CD4-positive, alpha-beta memory T cell (primary cell): ENCODE data around the gene PDE8A. TPM values are rescaled to one million over a fixed set of nuclear protein-coding genes. Genes with fewer than 3 reads are reported as not detected.
"Not testable (repeated sequence)": the region's sequence is repeated elsewhere in the genome, so short reads cannot be mapped to it uniquely, and the experiment has no call there.

Experiments used
- CTCF ChIA-PET: fragments of 350-600 bp; sonication (Branson Sonifier 250); formaldehyde crosslinking; loops from one replicate; lab custom pipeline; 2021; ENCODE audit warnings: inconsistent platforms; ENCODE audit not compliant: partially characterized antibody; lab: Charles Lee
- POLR2A ChIA-PET: fragments of 350-600 bp; sonication (Branson Sonifier 250); formaldehyde crosslinking; loops from one replicate; lab custom pipeline; 2021; ENCODE audit not compliant: partially characterized antibody; lab: Charles Lee
- DNase-seq, 5 donors: peaks; one replicate each; pipeline versions ENCODE4 v3.0.0 to v3.0.0-alpha.2; 2020 to 2022; ENCODE audit warnings: mixed read lengths in 1 of 5
- H3K27ac ChIP-seq: one replicate; pipeline ENCODE4 v1.7.0; 2013; ENCODE audit warnings: low read depth, low read length
- H3K27me3 ChIP-seq: 2 replicates; pipeline ENCODE4 v1.7.0; 2013; ENCODE audit warnings: mild to moderate bottlenecking, low read length, moderate library complexity; ENCODE audit not compliant: insufficient read depth
- H3K36me3 ChIP-seq: 2 replicates; pipeline ENCODE4 v1.7.0; 2013; ENCODE audit warnings: mild to moderate bottlenecking, low read length, moderate library complexity; ENCODE audit not compliant: insufficient read depth
- H3K4me1 ChIP-seq: 2 replicates; pipeline ENCODE4 v1.7.0; 2013; ENCODE audit warnings: mild to moderate bottlenecking, low read length, moderate library complexity; ENCODE audit not compliant: insufficient read depth
- H3K4me3 ChIP-seq, 2 donors: one replicate each; pipeline ENCODE4 v1.7.0; 2013; ENCODE audit warnings: low read length in 2 of 2, mild to moderate bottlenecking in 1 of 2
- H3K9me3 ChIP-seq, 2 donors: one replicate each; pipeline ENCODE4 v1.7.0; 2013; ENCODE audit warnings: low read length in 2 of 2, control low read depth in 1 of 2; ENCODE audit not compliant: control insufficient read depth in 1 of 2
- H3K27ac Mint-ChIP-seq, 7 donors: one replicate each; pipeline ENCODE4 v1.8.0; 2020 to 2021; ENCODE audit warnings: mixed read lengths in 7 of 7, mild to moderate bottlenecking in 6 of 7, inconsistent platforms in 3 of 7, moderate library complexity in 3 of 7
- H3K27me3 Mint-ChIP-seq, 2 donors: one replicate each; pipeline ENCODE4 v1.8.0; 2020 to 2021; ENCODE audit warnings: mixed read lengths in 2 of 2
- H3K36me3 Mint-ChIP-seq, 2 donors: one replicate each; pipeline ENCODE4 v1.8.0; 2020 to 2021; ENCODE audit warnings: mixed read lengths in 2 of 2, inconsistent platforms in 1 of 2, mild to moderate bottlenecking in 1 of 2
- H3K4me1 Mint-ChIP-seq, 4 donors: one replicate each; pipeline ENCODE4 v1.8.0; 2020 to 2021; ENCODE audit warnings: mixed read lengths in 4 of 4, mild to moderate bottlenecking in 1 of 4
- H3K4me3 Mint-ChIP-seq, 8 donors: one replicate each; pipeline ENCODE4 v1.8.0; 2020 to 2021; ENCODE audit warnings: mixed read lengths in 8 of 8, mild to moderate bottlenecking in 7 of 8, moderate library complexity in 6 of 8, inconsistent platforms in 3 of 8
- H3K9me3 Mint-ChIP-seq, 8 donors: one replicate each; pipeline ENCODE4 v1.8.0; 2020 to 2021; ENCODE audit warnings: mixed read lengths in 8 of 8, mild to moderate bottlenecking in 5 of 8, inconsistent platforms in 3 of 8, moderate library complexity in 1 of 8
- intact Hi-C: fragments of 100-400 bp; cut with micrococcal nuclease; formaldehyde crosslinking; loops from one replicate; pipeline ENCODE4 v1.15.1; 2023
- polyA plus RNA-seq, 2 donors: library from polyadenylated mRNA; unstranded; fragments of 300-500 nt; fragmentation: Illumina TruSeq; gene quantifications; one replicate each; pipeline ENCODE4 v1.2.3, GENCODE V29; 2021
- total RNA-seq, 2 experiments: library from RNA; stranded (reverse); gene quantifications; one replicate each; pipeline ENCODE4 v1.2.3, GENCODE V29; 2021

PDE8A gene
- total and polyA plus RNA-seq, 4 experiments from 2014 or later, result 1.9 to 41.3 (median 22.4) TPM

DNA sequence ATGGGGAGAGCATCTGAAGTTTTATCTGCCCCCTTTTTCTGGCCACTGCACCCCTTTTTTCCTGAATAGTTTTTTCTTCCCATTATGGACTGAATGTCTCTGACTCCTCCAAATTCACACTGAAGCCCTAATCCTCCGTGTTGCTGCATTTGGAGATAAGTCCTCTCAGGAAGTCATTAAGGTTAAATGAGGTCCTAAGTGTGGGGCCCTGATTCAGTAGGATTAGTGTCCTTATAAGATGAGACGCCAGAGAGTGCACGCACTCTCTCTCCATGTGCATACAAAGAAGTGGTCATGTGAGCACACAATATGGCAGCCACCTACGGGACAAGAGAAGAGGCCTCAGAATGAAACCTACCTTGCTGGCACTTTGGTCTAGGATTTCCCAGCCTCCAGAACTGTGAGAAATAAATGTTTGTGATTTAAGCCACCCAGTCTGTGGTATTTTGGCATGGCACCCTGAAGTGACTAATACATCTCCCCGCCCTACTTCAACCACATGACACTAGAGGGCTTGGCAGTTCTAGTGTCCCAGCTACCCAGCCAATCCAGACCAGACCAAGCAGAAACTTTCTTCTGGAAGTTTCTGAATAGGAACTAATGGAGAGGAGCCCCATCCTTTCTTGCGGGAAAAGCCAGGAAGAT is 191.3 kb downstream of the PDE8A start:
- Histone ChIP-seq H3K4me3 (no peak overlapping the region), H3K27ac (no peak overlapping the region), H3K9me3 (no peaks in the 10 kb centered on the region), H3K27me3 (no peaks in the 10 kb centered on the region), H3K4me1 (peaks cover 9% of the 10 kb centered on the region), H3K36me3 (no peaks in the 10 kb centered on the region)
- ChIA-PET CTCF (no interaction called here), POLR2A (no interaction called here)
- Mint-ChIP-seq H3K4me3 (no peak overlapping the region), H3K27ac (no peak overlapping the region), H3K27me3 (peaks cover 22 to 29% of the 10 kb centered on the region in 2 donors), H3K4me1 (peaks cover 2 to 11% (median 5%) of the 10 kb centered on the region in 4 donors), H3K36me3 (no peaks in the 10 kb centered on the region), H3K9me3 (peaks cover 0 to 25% (median 12%) of the 10 kb centered on the region in 8 donors)
- intact Hi-C loops, result no loop called here
- no peak for DNase-seq

DNA sequence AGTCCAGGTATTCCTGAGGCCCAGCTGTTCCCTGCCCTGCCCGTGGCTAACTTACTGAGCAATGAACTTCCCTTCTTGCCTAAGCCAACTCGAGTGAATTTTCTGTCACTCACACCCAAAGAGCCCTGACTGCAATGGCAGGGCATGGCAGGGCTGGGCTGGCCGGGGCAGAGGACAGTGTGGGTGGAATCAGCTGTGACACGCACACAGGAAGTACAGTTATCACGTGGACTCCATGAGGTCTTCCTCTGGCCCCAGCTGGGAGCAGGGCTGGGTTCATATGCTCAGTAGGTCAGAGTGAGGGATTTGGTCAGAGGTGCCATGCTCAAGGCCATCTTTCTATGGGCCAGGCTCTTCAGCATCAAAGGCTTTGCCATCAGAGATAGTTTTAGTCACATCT is 192.0 kb downstream of the PDE8A start:
- H3K4me3 ChIP-seq, POLR2A ChIA-PET, DNase-seq, H3K27me3 ChIP-seq, H3K27ac Mint-ChIP-seq, H3K4me3 Mint-ChIP-seq, H3K36me3 Mint-ChIP-seq, CTCF ChIA-PET, H3K4me1 ChIP-seq, H3K9me3 ChIP-seq, H3K27ac ChIP-seq, intact Hi-C loops, H3K36me3 ChIP-seq, H3K4me1 Mint-ChIP-seq: not testable (repeated sequence)
- Mint-ChIP-seq H3K27me3 (peaks cover 22 to 29% of the 10 kb centered on the region in 2 donors), H3K9me3 (peaks cover 0 to 25% (median 12%) of the 10 kb centered on the region in 8 donors)

DNA sequence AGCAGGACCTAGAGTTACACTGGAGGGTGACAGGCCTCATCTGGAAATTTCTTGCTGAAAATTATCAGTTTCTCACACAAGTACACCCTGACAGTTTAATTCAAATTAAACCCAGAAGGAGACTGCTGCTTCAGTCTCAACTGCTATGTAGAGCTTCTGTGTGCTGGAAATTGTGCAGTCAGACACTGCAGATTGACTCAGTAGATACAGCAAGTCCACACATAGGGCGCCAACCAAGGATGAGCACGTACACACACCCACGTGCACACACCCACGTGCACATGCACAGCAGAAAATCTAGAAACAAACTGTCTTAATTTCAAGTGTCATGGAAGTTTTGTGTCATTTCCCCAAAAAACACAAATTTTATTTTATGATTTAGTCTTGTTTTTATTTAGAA is 192.9 kb downstream of the PDE8A start:
- DNase-seq, result no peak
- Histone ChIP-seq H3K4me3 (no peak overlapping the region), H3K27ac (no peak overlapping the region), H3K27me3 (no peaks in the 10 kb centered on the region), H3K36me3 (no peaks in the 10 kb centered on the region), H3K4me1 (no peaks in the 10 kb centered on the region), H3K9me3 (no peaks in the 10 kb centered on the region)
- no peak overlapping the region for H3K4me3 Mint-ChIP-seq
- H3K4me1 Mint-ChIP-seq, result no peaks in the 10 kb centered on the region
- H3K27me3 Mint-ChIP-seq, result peaks cover 18 to 26% of the 10 kb centered on the region in 2 donors
- ChIA-PET CTCF (no interaction called here), POLR2A (no interaction called here)
- intact Hi-C loops, result no loop called here
- peaks cover 0 to 25% (median 12%) of the 10 kb centered on the region in 8 donors for H3K9me3 Mint-ChIP-seq
- H3K27ac Mint-ChIP-seq, result no peak overlapping the region
- no peaks in the 10 kb centered on the region for H3K36me3 Mint-ChIP-seq

DNA sequence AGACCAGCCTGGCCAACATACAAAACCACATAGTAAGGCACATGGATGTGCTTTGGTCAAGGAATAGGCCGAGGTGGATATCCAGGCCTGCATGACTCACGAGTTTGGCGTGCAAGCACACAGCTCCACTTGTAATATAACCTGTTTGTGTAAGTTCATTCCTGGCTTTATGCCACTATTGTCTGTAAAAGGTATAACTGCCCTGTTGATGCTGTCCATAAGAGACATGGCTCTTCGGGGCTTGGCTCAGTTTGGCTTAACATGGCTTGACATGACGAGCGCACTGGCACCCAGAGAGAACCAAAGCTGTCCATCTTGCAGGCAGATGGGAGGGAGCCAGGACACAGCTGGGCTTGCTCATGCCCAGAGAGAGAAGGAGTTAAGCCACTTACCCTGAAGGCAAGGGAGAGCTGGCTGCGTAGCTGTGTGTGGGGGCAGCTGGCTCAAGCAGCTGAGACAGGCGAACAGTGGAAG is 195.4 kb downstream of the PDE8A start:
- H3K36me3 ChIP-seq, H3K4me3 ChIP-seq, H3K27ac ChIP-seq, intact Hi-C loops, H3K4me1 Mint-ChIP-seq, CTCF ChIA-PET, DNase-seq, H3K9me3 ChIP-seq, H3K27me3 ChIP-seq, H3K4me3 Mint-ChIP-seq, H3K36me3 Mint-ChIP-seq, H3K27ac Mint-ChIP-seq, H3K4me1 ChIP-seq, POLR2A ChIA-PET: not testable (repeated sequence)
- Mint-ChIP-seq H3K27me3 (peaks cover 9 to 16% of the 10 kb centered on the region in 2 donors), H3K9me3 (peaks cover 0 to 11% (median 2%) of the 10 kb centered on the region in 8 donors)

DNA sequence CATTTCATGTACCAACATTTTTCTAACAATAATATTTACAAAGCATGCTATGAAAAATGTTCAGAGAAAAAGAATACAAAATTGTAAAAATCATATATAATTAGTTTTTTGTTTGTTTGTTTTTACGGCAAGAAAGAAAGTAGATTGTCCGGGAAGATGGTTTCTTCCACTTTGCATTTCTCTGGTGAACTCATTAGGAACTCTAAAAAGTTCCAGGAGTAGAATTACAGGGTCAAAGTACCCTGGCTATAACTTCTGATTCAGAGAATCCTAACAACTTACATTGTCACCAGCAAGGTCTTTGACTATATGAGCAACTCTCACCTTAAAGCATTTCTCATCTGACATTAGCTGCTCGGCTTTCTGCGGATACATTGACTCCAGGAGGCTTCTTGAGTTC is 196.7 kb downstream of the PDE8A start:
- DNase-seq, result no peak
- CTCF ChIA-PET, result interaction anchor here (0.7 kb wide), 1 partner anchor 246 kb away, joined by 3 read pairs; no protein-coding TSS in a partner anchor
- intact Hi-C loops, result no loop called here
- H3K9me3 ChIP-seq, result no peaks in the 10 kb centered on the region
- Mint-ChIP-seq H3K36me3 (no peaks in the 10 kb centered on the region), H3K27ac (no peak overlapping the region), H3K9me3 (peaks cover 0 to 2% (median 0%) of the 10 kb centered on the region in 8 donors), H3K27me3 (peaks cover 6 to 8% of the 10 kb centered on the region in 2 donors), H3K4me3 (no peak overlapping the region), H3K4me1 (no peaks in the 10 kb centered on the region)
- POLR2A ChIA-PET, result no interaction called here
- H3K4me1 ChIP-seq, result no peaks in the 10 kb centered on the region
- no peaks in the 10 kb centered on the region for H3K36me3 ChIP-seq
- H3K27ac ChIP-seq, result no peak overlapping the region
- no peaks in the 10 kb centered on the region for H3K27me3 ChIP-seq
- H3K4me3 ChIP-seq, result no peak overlapping the region

DNA sequence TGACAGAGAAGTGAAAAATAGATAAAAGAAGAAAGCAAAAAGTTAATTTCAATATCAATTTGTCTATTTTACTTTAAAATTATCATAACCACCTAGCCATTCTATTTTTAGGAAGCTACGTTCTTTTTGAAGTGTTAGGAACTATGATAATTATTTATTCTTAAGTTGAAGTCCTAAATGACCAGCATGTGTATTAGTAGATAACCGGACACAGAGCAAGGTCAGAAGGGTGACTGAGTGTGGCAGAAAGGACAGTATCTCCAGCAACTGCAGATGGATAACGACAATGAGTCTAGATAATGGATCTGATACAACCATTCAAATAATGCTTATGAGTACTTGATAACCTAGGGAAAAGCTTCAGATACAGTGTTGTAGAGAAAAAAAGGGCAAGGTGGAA is 198.0 kb downstream of the PDE8A start:
- POLR2A ChIA-PET, result no interaction called here
- CTCF ChIA-PET, result no interaction called here
- Mint-ChIP-seq H3K9me3 (no peaks in the 10 kb centered on the region), H3K27ac (no peak overlapping the region), H3K4me3 (no peak overlapping the region), H3K27me3 (peaks cover 5 to 6% of the 10 kb centered on the region in 2 donors), H3K36me3 (no peaks in the 10 kb centered on the region), H3K4me1 (no peaks in the 10 kb centered on the region)
- intact Hi-C loops, result no loop called here
- Histone ChIP-seq H3K4me1 (no peaks in the 10 kb centered on the region), H3K27ac (no peak overlapping the region), H3K36me3 (no peaks in the 10 kb centered on the region), H3K27me3 (no peaks in the 10 kb centered on the region), H3K4me3 (no peak overlapping the region), H3K9me3 (no peaks in the 10 kb centered on the region)
- no peak for DNase-seq

DNA sequence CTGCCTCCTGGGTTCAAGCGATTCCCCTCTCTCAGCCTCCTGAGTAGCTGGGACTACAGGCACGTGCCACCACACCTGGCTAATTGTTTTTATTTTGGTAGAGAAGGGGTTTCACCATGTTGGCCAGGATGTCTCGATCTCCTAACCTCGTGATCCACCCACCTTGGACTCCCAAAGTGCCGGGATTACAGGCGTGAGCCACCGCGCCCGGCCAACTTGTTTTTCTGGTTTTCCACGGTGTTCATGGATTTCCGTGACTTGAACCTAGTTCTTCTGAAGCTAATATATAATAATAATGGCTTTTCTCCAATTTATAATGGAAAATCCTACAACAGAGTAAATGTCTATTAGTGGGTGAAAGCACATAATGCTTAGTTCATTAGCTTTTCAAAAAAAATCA is 203.7 kb downstream of the PDE8A start:
- H3K36me3 ChIP-seq, DNase-seq, H3K27ac ChIP-seq, POLR2A ChIA-PET, CTCF ChIA-PET, H3K9me3 Mint-ChIP-seq, intact Hi-C loops, H3K4me3 Mint-ChIP-seq, H3K4me1 Mint-ChIP-seq, H3K4me1 ChIP-seq, H3K27me3 Mint-ChIP-seq, H3K36me3 Mint-ChIP-seq, H3K27ac Mint-ChIP-seq, H3K9me3 ChIP-seq, H3K27me3 ChIP-seq, H3K4me3 ChIP-seq: not testable (repeated sequence)
